NCI-H1048 (cell line): Measurements from ENCODE around the gene RCOR3.
"Not testable (repeated sequence)": the region's sequence is repeated elsewhere in the genome, so short reads cannot be mapped to it uniquely, and the experiment has no call there.

Experiments used
- DNase-seq: peaks from one replicate; lab custom pipeline; 2025; lab: John Stamatoyannopoulos, UW

Gene RCOR3

GRCh38 chr1:211340622-211341507 lies 81.7 kb downstream of the RCOR3 start:
- no peak for DNase-seq

- DNase-seq, result no peak
Observed at GRCh38 chr1:211341999-211342398, 82.8 kb downstream of the RCOR3 start.

- no peak for DNase-seq
Observed at GRCh38 chr1:211343607-211344006, 84.4 kb downstream of the RCOR3 start.

GRCh38 chr1:211344152-211344618 lies 85.0 kb downstream of the RCOR3 start:
- DNase-seq, result no peak

GRCh38 chr1:211345719-211346118 lies 86.6 kb downstream of the RCOR3 start:
- DNase-seq, result no peak

- DNase-seq, result no peak
Observed at GRCh38 chr1:211347077-211347844, 88.1 kb downstream of the RCOR3 start.

GRCh38 chr1:211348547-211348946 lies 89.4 kb downstream of the RCOR3 start:
- no peak for DNase-seq

- no peak for DNase-seq
Observed at GRCh38 chr1:211349741-211350140, 90.6 kb downstream of the RCOR3 start.

GRCh38 chr1:211352055-211352454 lies 92.9 kb downstream of the RCOR3 start:
- DNase-seq, result not testable (repeated sequence)

GRCh38 chr1:211352465-211352864 lies 93.3 kb downstream of the RCOR3 start:
- no peak for DNase-seq

- DNase-seq, result no peak
Observed at GRCh38 chr1:211352985-211353515, 93.9 kb downstream of the RCOR3 start.

GRCh38 chr1:211353562-211354212 lies 94.5 kb downstream of the RCOR3 start:
- no peak for DNase-seq

GRCh38 chr1:211355873-211356272 lies 96.7 kb downstream of the RCOR3 start:
- DNase-seq, result no peak

GRCh38 chr1:211356723-211357407 lies 97.7 kb downstream of the RCOR3 start:
- DNase-seq, result no peak

- no peak for DNase-seq
Observed at GRCh38 chr1:211358685-211359084, 99.5 kb downstream of the RCOR3 start.

- DNase-seq, result no peak
Observed at GRCh38 chr1:211359876-211360275, 100.7 kb downstream of the RCOR3 start.

GRCh38 chr1:211361202-211361601 lies 102.0 kb downstream of the RCOR3 start:
- DNase-seq, result no peak
